GM21528 (cell line): Measurements from ENCODE around the gene KHSRP.

Source experiments
- ATAC-seq: cut with Tn5 transposase; IDR thresholded peaks from one replicate; pipeline ENCODE4 v1.9.1; 2021; ENCODE audit warnings: mild to moderate bottlenecking, moderate library complexity; ENCODE audit not compliant: unreplicated experiment, low FRiP score

Gene KHSRP

DNA sequence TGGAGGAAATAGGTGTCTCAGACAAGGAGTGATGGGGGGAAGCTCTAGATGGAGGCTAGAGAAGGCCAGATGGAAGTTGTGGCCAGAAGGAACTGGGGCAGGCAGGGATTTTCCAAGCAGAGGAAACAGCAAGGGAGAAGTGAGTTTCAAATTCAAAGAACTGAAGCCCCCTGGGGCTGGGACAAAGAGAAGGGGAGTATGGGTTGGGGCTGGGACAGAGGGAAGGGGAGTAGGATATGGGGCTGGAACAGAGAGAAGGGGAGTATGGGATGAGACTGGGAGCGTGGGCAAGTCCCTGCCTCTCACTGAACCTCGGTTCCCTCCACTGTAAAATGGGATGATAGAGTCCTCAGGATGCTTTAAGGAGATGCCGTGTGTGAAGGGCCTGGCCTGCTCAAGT, 29.8 kb downstream of the KHSRP start:
- no peak for ATAC-seq

DNA sequence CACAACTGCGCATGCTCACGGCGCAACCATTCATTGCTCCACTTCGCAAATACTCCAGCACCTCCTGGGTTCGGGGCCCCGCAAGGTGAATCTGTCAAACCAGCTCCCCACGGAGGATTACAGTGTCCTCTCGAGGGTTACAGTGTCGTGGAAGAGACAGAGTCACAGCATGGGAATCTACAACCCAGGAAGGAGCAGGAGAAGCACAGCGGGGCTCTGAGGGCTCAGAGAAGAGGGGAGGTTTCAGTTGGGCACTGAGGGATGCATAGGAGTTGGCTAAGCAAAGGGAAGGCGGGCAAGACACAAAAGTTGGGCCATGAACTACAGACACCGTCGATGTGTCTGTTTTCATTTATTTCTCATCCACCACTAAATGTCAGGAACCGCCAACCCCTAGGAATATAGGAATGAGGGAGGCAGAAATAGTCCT, 30.6 kb downstream of the KHSRP start:
- no peak for ATAC-seq

DNA sequence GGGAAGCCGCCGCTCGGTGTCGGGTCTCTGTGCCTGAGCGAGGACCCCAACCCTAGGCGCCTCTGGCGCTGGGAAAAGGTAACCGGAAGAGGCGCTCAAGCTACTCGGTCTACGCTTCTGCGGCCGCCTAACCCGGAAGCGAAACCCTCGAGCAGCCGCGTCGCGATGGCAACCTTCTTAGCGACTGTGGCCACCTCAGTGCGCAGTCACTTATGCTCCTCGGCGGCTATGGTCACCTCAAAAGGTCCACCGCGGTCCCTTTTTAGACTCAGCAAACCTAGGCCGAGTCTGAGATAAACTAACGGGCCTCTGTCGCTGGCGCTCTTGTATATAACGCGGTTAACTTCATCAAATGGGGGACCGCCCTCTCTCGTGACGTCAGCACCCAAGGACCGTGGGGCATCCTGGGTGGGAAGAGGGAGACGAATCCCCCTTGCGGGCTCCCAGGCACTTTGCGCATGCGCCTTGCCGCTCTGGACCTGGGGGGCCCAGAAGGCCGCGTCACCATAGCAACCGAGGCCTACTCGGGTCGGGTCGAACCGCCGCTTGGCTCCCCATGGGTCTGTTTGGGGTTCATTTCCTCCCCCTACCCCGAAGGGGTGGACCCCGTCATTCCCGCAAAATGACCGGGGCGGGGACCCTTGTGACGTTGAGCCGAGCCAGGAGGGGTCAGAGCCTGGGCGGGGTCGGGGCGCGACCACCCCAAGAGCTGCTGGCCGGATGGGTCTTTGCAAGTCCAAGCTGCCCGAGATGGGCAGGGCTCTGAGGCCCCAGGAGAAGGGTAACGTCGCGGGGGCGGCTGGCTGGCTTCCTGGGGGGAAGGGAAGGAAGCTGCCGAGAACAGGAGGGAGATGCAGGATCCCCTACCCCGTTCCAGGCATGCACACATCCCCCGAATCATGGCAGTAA, 31.3 kb downstream of the KHSRP start, which contains the start of gene GTF2F1:
Gene GTF2F1 (minus strand): TSS at position 91 of the 909 bp plus-strand sequence. CDS start 169 bp downstream, outside the sequence.
- peak; percentile 79 for ATAC-seq

DNA sequence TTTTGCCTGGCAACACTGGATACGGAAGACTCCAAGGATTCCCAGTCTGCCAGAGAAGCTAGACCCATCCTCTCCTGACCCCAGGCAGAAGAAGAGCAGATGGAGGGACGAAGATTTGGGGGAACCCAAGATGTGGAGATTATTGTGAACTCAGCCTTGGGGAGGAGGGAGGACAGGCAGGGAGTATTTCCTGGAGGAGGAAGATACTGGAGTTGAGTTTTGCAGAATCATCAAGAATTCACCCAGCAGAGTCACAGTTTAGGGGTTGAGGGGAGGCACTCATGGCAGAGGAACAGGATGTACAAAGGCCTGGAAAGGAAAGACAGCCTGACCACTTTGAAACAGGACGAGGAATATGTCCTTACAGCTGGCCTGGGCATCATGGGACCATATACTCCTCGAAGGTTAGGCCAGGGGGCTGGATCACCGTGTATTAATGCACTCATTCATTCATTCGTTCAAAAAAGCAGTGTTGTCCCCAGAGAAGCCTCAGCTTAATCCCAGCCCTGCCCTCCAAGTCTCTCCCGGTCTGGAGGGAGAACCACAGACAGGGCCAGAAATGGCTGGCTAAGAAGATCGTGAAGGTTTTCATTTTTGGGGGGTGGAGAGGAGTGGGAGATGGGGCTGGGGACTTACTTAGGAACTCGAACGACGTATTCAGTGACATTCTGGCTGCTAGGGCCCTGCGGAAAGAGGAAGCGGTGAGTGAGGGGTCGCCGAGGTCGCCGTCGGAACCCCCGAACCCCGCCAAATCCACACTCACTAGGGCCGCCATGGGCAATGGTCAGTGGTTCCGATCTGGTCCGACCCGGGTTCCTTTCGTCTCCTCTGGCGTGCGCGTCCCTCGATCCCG, 32.2 kb downstream of the KHSRP start:
- ATAC-seq = peak; percentile 41

DNA sequence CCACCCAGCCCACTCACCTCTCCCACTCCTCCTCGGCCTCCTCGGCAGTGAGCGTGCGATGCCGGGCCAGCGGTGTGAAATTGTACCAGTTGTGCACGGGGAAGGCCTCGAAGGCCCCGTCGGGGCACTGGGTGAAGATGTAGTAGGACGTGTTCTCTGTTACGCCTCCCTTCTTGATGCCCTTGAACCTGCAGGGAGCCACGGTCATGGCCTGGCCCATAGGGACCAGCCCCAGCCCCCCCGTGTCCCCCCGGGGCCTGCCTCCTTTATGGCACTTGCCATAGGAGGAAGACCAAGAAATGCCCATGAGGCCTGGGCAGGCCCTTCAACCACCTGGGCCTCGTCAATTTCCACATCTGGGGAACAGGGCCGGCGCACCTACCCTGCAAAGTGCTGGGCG, 37.2 kb downstream of the KHSRP start:
- ATAC-seq = no peak

DNA sequence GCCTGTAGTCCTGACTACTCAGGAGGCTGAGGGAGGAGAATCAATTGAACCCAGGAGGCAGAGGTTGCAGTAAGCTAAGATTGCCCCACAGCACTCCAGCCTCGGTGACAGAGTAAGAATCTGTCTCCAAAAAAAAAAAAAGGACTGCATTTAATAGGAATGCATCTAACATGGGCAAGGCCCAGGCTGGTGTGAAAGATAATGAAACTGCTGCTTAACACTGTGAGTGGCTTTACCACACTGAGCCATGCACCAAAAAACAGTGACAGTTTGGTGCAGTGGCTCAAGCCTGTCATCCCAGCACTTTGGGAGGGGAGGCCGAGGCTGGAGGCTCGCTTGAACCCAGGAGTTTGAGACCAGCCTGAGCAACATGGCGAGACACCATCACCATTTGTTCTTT, 40.2 kb downstream of the KHSRP start:
- no peak for ATAC-seq

GRCh38 chr19:6383188-6383587, 41.4 kb downstream of the KHSRP start:
- ATAC-seq = no peak

DNA sequence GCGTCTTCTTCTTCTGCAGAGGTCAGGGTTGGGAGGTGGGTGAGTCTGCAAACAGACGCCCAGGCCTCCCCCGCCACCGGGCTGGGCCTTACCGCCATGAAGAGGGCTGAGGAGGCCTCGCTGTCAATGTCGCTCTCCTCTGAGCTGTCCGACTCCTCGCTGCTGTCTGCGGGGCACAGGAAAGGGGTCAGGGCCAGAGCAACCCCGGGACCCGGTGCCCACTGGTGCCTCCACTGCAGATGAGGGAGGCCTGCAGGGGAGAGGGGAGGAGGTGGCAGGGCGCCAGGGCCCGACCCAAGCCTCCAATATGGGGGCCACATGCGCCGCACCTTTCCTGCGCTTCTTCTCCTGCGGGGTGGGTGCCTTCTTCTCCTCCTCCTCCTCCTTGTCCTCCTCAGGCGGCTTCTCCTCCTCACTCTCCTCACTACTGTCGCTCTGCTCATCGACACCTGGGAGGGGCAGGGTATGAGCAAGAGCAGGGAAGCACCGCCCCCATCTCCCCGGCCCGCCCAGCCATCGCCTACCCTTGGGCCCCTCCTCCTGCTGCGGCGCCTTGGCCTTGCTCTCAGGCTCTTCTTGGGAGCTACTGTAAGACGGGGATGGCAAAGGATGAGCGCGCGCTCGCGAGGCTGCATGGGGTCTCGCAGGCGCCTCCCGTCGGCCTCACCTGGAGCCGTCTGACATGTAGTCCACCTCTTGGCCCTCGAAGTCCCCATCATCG, 43.4 kb downstream of the KHSRP start:
- no peak for ATAC-seq

GRCh38 chr19:6379744-6380143, 44.9 kb downstream of the KHSRP start:
- ATAC-seq = no peak

- no peak for ATAC-seq
Observed at GRCh38 chr19:6378486-6378885, 46.1 kb downstream of the KHSRP start.

DNA sequence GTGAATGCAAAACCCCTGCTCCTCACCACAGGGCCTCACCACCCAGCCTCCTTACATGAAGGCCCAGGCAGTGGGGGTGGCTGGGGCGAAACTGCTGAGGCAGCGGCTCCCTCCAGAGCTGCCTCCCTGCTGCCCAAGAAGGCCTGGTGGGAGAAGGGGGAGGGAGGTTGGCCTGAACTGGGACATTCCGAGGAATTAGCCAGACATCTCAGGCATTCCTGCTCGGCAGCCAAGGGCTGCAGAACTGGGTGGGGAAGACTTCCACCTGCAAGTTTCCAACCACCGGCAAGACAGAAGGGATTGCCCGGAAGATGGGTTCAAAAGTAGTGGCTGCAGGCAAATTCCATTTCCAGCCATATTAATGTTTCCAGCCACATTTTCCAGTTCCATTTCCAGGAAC, 46.6 kb downstream of the KHSRP start:
- ATAC-seq = no peak

GRCh38 chr19:6376512-6377190, 48.0 kb downstream of the KHSRP start:
- ATAC-seq = no peak

- no peak for ATAC-seq
Observed at GRCh38 chr19:6375411-6376010, 49.1 kb downstream of the KHSRP start, which contains the start of gene PSPN. PSPN (minus strand) TSS chr19:6375933; CDS start chr19:6375849, 84 bp downstream.

DNA sequence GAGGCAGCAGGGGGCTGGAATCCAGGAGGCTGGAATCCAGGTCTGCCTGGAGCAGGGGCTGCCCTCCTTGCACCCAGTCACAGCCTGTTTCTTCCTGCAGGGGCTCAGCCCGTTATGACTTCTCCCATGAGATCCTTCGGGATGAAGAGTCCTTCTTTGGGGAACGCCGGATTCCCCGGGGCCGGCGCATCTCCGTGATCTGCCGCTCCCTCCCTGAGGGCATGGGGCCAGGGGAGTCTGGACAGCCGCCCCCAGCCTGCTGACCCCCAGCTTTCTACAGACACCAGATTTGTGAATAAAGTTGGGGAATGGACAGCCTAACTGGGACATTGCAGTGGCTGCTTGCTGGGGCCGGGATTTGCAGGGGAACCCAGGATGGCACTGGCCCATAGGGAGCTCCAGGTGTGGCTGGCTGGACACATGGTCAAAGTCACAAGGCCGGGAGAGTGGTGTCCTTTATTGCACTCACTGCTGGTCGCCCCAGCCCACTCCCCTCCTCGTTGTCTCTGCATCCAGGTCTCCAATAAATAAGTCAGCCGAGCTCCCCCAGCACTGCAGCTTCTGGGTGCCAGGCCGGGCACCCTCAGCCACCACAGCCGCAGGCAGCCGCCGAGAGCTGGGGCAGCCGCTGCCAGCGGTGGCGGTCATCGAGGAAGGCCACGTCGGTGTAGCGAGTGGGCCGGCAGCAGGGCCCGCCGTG, 49.8 kb downstream of the KHSRP start:
- no peak for ATAC-seq

- no peak for ATAC-seq
Observed at GRCh38 chr19:6374161-6374709, 50.4 kb downstream of the KHSRP start.

GRCh38 chr19:6373813-6374108, 50.9 kb downstream of the KHSRP start:
- no peak for ATAC-seq

- peak; percentile 49 for ATAC-seq
Observed at GRCh38 chr19:6373096-6373812, 51.4 kb downstream of the KHSRP start.

DNA sequence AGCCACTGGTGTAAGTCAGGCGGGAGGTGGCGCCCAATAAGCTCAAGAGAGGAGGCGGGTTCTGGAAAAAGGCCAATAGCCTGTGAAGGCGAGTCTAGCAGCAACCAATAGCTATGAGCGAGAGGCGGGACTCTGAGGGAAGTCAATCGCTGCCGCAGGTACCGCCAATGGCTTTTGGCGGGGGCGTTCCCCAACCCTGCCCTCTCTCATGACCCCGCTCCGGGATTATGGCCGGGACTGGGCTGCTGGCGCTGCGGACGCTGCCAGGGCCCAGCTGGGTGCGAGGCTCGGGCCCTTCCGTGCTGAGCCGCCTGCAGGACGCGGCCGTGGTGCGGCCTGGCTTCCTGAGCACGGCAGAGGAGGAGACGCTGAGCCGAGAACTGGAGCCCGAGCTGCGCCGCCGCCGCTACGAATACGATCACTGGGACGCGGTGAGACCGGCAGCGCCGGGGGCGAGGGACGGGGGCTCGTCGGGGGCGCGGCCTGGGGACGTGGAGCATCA, 52.0 kb downstream of the KHSRP start, which contains the start of gene ALKBH7:
Gene ALKBH7 (plus strand): TSS at position 201 of the 502 bp plus-strand sequence. CDS start 27 bp downstream, at position 228.
- ATAC-seq = peak; percentile 71
